GM23338 (cell line): ENCODE measurements around the gene TRNAU1AP. TPM values are rescaled to one million over a fixed set of nuclear protein-coding genes. Genes with fewer than 3 reads are reported as not detected.

ENCODE experiments used
- CREB1 ChIP-seq: fragments of 250-450 bp; sonication (Bioruptor Pico); IDR thresholded peaks from 2 replicates; pipeline ENCODE4 v1.5.0; 2020; ENCODE audit warnings: low read depth, mild to moderate bottlenecking, moderate library complexity
- EZH2 ChIP-seq: fragments of 200-600 bp; sonication (generic); IDR thresholded peaks from one replicate; pipeline ENCODE4 v1.8.0; 2017; ENCODE audit warnings: antibody characterized with exemption, mild to moderate bottlenecking, low read depth; ENCODE audit not compliant: unreplicated experiment
- POLR2AphosphoS5 ChIP-seq: IDR thresholded peaks from 2 replicates; pipeline ENCODE4 v1.6.1; 2016; ENCODE audit warnings: antibody characterized with exemption, low read depth
- STAT1 ChIP-seq: IDR thresholded peaks from one replicate; pipeline ENCODE4 v1.6.1; 2016; ENCODE audit warnings: antibody characterized with exemption; ENCODE audit not compliant: unreplicated experiment
- polyA plus RNA-seq: library from polyadenylated mRNA; unstranded; fragments of >200 nt; fragmentation: Nextera tagmentation; extraction: Ambion mirVana; gene quantifications from 2 replicates; pipeline ENCODE4 v1.2.1, GENCODE V29; 2016
- total RNA-seq: library from RNA; depleted of rRNA; stranded (reverse); fragments of >200 nt; shearing (Covaris generic); gene quantifications from 2 replicates; pipeline ENCODE4 v1.2.3, GENCODE V29; 2014
- TF ChIP-seq, protein P1 (sequence below): fragments of 250-450 bp; sonication (Bioruptor Pico); IDR thresholded peaks from 2 replicates; pipeline ENCODE4 v1.5.0; 2020; ENCODE audit warnings: mild to moderate bottlenecking, moderate library complexity
- TF ChIP-seq, protein P2 (sequence below), 2 experiments: fragments of 200-600 bp in 1 of 2; sonication (generic) in 1 of 2; conservative IDR thresholded peaks; 2 replicates each; pipeline versions ENCODE4 v1.5.1 to v1.6.1; 2016 to 2017; ENCODE audit warnings: antibody characterized with exemption in 2 of 2, low read depth in 2 of 2, mild to moderate bottlenecking in 2 of 2, moderate library complexity in 1 of 2

The TRNAU1AP gene
- total and polyA plus RNA-seq, 2 experiments from 2014 or later: 20.3 to 42.1 TPM

DNA sequence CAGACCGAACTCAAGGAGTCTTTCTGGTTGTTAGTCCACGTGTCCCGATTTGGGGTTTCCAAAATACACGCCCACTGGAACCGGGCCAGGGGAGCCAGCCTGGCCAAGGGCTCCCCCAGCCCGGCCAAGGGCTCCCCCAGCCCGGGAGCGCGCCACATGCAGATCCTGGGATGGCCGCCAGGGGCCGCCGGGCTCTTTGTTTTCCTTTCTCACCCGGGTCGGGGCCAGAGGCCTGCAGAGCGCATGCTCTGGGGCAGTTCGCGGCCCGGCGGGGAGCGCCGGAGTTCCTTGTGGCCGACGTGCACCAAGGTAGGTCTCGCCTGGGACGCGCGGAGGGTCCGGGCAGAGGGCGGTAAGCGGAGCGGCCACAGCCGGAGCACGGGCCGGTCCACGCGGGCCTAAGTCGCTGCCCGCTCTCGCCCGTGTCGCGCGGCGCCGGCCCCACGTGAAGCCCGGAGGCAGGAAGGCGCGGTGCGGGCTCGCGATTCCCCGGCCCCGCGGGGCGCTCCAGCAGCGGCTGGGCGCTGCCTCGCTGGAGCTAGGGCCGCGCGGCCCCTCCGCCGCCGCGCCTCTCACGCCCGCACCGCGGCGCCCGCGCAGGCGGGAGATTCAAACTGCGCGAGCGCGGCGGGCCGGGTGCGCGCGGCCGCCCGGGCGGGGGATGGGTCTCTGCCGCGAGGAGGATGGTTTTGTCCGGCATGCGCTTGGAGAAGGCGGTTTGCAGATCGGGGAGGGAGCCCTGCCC, 34.7 kb upstream of the TRNAU1AP start (continued):
- TF ChIP-seq, protein P1, sequence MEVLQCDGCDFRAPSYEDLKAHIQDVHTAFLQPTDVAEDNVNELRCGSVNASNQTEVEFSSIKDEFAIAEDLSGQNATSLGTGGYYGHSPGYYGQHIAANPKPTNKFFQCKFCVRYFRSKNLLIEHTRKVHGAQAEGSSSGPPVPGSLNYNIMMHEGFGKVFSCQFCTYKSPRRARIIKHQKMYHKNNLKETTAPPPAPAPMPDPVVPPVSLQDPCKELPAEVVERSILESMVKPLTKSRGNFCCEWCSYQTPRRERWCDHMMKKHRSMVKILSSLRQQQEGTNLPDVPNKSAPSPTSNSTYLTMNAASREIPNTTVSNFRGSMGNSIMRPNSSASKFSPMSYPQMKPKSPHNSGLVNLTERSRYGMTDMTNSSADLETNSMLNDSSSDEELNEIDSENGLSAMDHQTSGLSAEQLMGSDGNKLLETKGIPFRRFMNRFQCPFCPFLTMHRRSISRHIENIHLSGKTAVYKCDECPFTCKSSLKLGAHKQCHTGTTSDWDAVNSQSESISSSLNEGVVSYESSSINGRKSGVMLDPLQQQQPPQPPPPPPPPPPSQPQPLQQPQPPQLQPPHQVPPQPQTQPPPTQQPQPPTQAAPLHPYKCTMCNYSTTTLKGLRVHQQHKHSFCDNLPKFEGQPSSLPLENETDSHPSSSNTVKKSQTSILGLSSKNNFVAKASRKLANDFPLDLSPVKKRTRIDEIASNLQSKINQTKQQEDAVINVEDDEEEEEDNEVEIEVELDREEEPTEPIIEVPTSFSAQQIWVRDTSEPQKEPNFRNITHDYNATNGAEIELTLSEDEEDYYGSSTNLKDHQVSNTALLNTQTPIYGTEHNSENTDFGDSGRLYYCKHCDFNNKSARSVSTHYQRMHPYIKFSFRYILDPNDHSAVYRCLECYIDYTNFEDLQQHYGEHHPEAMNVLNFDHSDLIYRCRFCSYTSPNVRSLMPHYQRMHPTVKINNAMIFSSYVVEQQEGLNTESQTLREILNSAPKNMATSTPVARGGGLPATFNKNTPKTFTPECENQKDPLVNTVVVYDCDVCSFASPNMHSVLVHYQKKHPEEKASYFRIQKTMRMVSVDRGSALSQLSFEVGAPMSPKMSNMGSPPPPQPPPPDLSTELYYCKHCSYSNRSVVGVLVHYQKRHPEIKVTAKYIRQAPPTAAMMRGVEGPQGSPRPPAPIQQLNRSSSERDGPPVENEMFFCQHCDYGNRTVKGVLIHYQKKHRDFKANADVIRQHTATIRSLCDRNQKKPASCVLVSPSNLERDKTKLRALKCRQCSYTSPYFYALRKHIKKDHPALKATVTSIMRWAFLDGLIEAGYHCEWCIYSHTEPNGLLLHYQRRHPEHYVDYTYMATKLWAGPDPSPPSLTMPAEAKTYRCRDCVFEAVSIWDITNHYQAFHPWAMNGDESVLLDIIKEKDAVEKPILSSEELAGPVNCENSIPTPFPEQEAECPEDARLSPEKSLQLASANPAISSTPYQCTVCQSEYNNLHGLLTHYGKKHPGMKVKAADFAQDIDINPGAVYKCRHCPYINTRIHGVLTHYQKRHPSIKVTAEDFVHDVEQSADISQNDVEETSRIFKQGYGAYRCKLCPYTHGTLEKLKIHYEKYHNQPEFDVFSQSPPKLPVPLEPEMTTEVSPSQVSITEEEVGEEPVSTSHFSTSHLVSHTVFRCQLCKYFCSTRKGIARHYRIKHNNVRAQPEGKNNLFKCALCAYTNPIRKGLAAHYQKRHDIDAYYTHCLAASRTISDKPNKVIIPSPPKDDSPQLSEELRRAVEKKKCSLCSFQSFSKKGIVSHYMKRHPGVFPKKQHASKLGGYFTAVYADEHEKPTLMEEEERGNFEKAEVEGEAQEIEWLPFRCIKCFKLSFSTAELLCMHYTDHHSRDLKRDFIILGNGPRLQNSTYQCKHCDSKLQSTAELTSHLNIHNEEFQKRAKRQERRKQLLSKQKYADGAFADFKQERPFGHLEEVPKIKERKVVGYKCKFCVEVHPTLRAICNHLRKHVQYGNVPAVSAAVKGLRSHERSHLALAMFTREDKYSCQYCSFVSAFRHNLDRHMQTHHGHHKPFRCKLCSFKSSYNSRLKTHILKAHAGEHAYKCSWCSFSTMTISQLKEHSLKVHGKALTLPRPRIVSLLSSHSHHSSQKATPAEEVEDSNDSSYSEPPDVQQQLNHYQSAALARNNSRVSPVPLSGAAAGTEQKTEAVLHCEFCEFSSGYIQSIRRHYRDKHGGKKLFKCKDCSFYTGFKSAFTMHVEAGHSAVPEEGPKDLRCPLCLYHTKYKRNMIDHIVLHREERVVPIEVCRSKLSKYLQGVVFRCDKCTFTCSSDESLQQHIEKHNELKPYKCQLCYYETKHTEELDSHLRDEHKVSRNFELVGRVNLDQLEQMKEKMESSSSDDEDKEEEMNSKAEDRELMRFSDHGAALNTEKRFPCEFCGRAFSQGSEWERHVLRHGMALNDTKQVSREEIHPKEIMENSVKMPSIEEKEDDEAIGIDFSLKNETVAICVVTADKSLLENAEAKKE: no peak
- TF ChIP-seq POLR2AphosphoS5: peak; percentile 81
- TF ChIP-seq, protein P2, sequence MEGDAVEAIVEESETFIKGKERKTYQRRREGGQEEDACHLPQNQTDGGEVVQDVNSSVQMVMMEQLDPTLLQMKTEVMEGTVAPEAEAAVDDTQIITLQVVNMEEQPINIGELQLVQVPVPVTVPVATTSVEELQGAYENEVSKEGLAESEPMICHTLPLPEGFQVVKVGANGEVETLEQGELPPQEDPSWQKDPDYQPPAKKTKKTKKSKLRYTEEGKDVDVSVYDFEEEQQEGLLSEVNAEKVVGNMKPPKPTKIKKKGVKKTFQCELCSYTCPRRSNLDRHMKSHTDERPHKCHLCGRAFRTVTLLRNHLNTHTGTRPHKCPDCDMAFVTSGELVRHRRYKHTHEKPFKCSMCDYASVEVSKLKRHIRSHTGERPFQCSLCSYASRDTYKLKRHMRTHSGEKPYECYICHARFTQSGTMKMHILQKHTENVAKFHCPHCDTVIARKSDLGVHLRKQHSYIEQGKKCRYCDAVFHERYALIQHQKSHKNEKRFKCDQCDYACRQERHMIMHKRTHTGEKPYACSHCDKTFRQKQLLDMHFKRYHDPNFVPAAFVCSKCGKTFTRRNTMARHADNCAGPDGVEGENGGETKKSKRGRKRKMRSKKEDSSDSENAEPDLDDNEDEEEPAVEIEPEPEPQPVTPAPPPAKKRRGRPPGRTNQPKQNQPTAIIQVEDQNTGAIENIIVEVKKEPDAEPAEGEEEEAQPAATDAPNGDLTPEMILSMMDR (conservative IDR thresholded peaks at IDR 0.05; ENCODE audit: low read depth in 2 of 2): peak; percentile 87 to 88
- no peak for TF ChIP-seq STAT1
- no peak for TF ChIP-seq EZH2
- TF ChIP-seq CREB1 (CRISPR knock-in tag): no peak; the same call in 1 of the 2 replicates
